GM19238 (cell line): ENCODE results near the gene EEF1AKMT1.
"Not testable (repeated sequence)": the region's sequence is repeated elsewhere in the genome, so short reads cannot be mapped to it uniquely, and the experiment has no call there.

ENCODE experiments used
- DNase-seq: peaks from one replicate; pipeline ENCODE4 v3.0.0; 2011; ENCODE audit warnings: low spot score; ENCODE audit not compliant: insufficient read length

Gene EEF1AKMT1

DNA sequence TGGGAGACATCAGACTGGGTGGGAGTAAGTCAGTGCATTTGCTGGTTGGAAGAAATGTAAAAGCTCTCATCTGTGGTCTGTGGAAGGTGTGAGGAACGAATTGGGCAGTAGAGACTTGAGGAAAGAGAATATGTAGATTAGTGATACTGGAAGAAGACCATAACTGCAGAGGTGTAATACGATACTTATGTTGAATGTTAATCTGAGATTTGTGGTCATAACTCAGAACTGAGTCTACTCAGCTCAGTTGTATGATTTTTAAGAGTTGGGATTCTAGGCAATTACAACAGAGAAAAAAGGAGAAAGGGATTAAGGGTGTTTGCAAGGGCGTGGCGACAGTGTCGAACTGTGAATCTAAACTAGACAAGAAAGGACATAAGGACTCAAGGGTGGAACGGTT is 73.5 kb downstream of the EEF1AKMT1 start:
- no peak for DNase-seq

DNA sequence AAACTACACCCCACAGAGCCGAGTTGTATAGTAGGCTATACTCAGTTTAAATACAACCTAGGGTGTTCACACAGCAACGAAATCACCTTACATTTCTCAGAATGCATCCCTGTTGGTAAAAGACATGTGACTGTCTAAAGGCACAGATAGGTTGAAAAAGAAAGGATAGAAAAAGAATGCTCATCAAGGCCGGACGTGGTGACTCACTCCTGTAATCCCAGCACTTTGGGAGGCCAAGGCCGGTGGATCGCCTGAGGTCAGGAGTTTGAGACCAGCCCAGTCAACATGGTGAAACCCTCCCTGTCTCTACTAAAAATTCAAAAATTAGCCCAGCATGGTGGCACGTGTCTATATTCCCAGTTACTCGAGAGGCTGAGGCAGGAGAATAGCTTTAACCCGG is 74.0 kb downstream of the EEF1AKMT1 start:
- no peak for DNase-seq

DNA sequence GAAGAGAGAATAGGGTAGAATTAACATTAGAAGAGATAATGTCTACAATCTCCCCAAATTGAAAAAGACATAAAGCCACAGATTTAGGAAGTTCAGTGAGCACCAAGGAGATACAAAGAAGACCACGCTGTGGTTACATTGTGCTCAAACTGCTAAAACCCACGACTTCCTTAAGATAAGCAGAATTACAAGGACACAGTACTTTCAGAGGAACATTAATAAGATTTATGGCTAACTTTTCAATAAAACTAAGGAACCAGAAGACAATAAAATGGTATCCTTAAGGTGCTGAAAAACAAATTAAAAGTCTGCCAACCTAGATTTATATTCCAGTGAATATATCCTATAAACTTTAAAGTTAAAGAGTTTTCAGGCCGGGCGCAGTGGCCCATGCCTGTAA is 77.7 kb downstream of the EEF1AKMT1 start:
- no peak for DNase-seq

DNA sequence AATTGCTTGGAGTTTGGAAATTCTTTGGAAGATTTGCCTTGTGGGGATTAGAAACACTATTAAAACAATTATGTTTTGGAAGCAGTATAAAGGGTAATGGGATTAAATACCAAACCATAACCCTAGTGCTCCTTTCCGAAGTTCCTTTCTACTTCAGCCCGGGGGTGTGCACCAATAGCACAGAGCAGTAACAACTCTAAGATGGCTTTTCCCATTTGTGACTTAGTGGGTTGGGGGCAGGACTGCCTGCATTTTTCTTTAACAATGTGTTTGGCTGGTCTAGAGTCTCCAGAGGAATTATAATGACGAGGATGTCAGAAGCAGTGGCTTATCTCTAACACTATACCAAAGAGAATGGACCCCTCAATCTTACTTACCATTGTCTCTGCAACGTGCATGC is 82.1 kb downstream of the EEF1AKMT1 start:
- no peak for DNase-seq

DNA sequence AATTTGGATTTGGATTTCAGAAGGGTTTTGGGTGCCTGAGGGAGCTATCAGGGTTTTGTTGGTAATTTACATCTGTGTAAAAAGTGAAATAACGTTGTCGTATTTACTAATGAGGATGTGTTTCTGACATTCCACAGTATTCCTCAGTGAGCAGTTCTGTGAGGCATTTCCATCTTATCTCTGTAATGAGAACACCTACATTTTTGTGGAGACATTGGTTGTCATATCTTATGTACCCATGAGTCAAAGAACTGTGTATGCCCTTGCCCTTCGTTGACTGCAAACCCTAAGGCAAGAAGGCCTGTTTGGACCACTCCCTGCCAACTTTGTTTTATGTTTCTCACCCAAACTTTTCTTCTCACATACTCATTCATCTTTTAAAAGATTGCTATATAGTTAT is 84.5 kb downstream of the EEF1AKMT1 start:
- no peak for DNase-seq

DNA sequence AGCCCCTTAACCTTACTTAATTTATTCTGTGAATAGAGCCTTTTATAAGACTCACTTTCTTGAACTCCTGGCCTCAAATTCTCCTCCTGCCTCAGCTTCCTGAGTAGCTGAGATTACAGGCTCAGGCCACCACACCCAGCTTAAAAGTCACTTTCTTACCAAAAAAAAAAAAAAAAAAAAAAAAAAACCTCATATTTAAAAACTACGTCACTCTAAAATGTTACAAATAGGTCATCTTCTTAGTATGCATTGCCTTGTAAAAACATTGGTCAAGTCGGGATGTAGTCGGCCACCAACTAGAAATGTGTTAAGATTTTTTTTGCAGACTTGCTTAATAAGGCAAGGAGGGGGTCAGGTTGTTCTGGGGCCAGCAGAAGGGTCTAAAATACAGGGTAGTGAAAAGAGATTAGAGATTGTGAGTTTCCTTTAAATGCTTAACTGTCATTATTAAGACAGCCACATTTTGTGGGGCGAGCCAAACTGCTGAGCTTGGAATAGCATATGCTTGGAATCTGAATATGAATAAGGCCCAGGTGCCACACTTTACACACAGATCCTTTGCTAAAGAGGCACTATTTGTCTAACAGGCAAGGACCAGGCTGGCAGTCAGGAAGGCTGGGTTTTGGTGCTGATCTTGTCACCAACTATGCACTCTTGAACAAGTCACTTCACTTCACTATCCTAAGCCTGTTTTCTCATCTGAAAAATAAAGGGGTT is 86.7 kb downstream of the EEF1AKMT1 start:
- no peak for DNase-seq

DNA sequence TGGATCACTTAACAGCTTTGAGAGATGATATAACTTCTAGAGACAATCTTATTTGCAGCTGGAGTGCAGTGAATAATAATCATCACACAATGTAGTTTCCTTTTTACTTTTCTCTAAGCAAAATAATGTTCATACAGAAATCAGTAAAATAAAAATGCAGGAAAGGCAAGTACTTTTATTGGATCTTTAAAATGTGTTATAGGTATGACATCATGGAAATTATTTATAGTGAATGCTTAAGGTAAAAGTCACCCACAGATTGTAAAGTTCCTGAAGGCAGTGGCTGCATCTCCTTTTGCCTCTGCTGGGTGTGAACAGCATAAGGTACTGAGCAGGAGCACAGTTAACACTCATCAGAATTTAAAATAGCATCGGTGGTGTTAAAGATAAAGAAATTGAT is 87.6 kb downstream of the EEF1AKMT1 start:
- no peak for DNase-seq

DNA sequence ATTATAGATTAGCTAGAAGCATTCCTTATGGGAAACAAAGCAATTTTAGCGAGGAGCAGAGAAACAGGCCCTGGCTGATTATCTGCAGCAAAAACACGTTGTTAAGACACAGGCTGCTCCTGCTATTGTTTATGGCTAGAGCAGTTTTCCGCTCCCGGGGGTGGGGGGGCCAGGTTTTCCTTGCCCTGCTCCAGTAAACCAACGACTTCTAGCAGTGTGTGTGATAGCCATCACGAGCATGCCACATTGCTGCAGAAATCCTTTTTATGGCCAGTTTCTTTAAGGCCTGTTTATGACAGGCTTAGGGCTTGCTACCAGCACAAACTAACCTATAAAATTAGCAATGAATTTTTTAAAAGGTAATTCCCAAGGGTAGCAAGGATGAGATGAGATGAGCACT is 88.7 kb downstream of the EEF1AKMT1 start:
- DNase-seq = no peak

DNA sequence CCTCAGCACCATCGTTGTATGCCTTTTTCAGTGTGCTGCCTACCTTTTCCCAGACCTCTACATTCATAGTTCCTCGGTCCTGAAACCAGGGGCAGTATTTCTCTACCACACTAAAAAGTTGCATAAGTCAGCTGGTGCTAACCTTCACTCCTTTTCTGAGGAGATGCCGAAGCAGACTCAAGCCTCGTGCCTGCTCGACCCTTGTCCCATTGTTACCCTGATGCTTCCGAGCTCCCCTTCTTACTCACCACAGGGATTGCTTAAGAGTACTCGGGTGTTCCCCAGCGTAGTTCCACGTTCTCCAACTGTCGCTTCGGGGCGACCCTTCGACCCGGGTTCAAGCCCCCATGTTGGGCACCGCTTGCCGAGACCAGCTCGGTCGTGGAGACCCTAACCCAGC is 89.2 kb downstream of the EEF1AKMT1 start:
- no peak for DNase-seq

DNA sequence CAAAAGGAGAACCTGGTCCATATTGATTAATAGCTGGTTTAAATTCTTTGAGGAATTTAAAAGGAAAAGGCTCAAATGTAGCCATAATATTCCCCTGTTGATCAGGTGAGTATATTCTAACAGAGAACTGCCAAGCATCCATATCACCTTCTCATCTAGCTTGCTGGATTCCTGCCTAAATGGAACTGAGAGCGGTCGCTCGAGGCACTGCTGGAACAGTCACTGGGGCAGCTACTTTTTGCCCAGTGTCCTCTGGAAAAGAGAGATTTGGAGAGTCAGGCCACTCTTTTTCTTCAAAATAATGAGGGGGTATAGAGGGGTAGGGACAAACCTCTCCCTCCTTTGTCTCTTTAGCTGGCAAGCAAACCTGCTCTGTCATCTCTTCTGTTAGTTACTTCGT is 89.7 kb downstream of the EEF1AKMT1 start:
- DNase-seq = no peak

DNA sequence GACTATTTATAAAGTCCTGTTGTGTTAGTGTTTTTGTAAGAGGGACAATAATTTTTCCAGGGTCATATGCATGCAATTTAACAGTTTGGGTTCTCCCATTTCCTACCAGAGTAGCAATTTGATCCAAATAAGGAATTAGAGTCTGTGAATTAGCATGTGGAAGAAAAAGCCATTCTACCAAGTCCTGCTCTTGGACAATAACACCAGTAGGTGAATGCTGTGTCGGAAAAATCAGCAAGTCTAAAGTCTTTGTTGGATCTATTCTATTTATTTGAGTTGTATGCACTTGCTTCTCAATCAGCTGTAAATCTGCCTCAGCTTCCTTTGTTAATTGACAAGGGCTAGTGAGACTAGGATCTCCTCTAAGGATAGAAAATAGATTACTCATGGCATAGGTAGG is 91.7 kb downstream of the EEF1AKMT1 start:
- no peak for DNase-seq

DNA sequence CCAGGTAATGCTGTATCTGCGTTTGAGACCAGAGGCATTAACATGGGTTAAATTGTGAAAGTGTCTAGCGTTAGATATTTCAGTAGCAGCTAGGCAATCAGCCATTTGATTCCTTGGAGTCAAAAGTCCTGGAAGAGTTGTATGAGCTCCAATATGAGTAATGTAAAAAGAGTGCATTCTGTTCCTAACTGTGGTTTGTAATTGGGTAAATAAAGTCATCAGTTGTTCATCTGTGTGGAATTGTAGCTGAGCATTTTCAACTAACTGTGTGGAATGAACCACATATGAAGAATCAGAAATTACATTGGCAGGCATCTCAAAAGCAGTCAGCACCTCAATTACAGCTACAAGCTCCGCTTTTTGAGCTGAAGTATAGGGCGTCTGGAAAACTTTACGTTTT is 92.3 kb downstream of the EEF1AKMT1 start:
- DNase-seq = not testable (repeated sequence)

DNA sequence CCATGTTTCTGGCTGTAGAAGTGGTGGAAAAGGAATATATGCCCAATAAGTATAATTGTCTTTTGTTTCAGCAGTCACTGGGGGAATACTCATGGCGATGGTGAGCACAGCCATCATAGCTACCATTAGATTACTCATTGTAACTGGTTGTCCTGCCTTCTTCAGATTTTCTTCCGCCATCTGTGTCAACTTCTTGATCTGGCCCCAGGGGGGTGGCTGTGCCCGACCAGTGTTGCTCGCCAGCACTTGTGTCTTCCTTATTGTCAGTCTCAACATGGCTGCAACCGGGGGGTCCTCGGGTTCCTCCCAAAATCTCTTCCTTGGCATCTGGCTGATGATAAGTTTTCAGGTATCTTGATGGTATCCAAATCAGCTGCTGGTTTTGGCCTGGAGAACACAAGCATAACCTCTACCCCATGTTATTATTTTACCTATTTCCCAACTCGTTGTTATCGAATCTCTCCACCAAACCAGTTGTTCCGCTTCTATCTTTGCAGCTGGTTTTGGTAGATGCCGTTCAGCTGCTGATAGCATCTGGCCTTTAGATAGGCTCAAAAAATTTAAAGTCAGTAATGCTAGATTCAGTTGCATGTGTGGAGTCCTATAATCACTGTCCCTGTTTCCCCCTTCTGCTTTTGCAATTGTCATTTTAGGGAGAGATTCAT is 93.2 kb downstream of the EEF1AKMT1 start:
- DNase-seq = no peak

DNA sequence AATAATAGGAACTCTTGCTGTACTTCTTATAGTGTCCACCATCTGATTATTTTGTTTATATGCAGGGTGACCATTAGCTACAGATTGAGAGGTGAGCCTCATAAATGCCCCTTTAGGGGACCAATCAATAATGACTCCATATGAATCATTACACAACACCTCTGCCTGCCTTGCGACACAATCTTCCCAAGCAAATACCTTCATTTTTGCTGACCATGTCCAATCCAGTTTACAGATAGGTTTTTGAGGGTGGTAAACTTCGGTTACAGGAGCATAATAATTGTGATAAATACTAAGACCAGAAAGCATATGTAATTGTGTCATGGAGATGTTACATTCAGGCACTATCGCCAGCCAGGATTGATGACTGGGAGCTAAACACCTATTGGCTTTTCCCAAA is 93.9 kb downstream of the EEF1AKMT1 start:
- DNase-seq = no peak
